ENCODE measurements around the gene CACNA1F.

Gene CACNA1F

GRCh38 chrX:49230500-49231232 is 2.5 kb downstream of the CACNA1F start:
- Histone ChIP-seq H3K27ac (ENCODE audit: low read depth, low read length, poor library complexity, severe bottlenecking) (peak overlapping the region; percentile 3), H3K4me3 (ENCODE audit: low read depth, low read length, poor library complexity, severe bottlenecking) (peak overlapping the region; percentile 54), H2AFZ (ENCODE audit: low read length) (no peak overlapping the region), H3K4me2 (ENCODE audit: low read length) (peak overlapping the region; percentile 55), H3F3A (ENCODE audit: insufficient read depth, low read length) (no peaks in the 10 kb centered on the region), H3K27me3 (ENCODE audit: insufficient read depth, low read length) (no peaks in the 10 kb centered on the region), H3K9me3 (ENCODE audit: low read length) (no peaks in the 10 kb centered on the region), H3K4me1 (ENCODE audit: insufficient read depth, low read length, severe bottlenecking) (peaks cover 20% of the 10 kb centered on the region), H4K20me1 (ENCODE audit: insufficient read depth, low read length) (no peaks in the 10 kb centered on the region), H3K9ac (ENCODE audit: low read length) (peak overlapping the region; percentile 60; the same call in 1 of the 2 replicates), H3K9me2 (ENCODE audit: low read depth, low read length) (no peaks in the 10 kb centered on the region), H3K79me2 (ENCODE audit: insufficient read depth, low read length) (no peaks in the 10 kb centered on the region), H3K36me3 (ENCODE audit: insufficient read depth, low read length) (no peaks in the 10 kb centered on the region)
- TF ChIP-seq CTCF (IDR thresholded peaks at IDR 0.05; ENCODE audit: low read length), result peak; percentile 27; the same call in 1 of the 2 replicates
- no peak for TF ChIP-seq EZH2 (IDR thresholded peaks at IDR 0.05; ENCODE audit: borderline replicate concordance, low read length)

- Histone ChIP-seq H3K4me1 (ENCODE audit: insufficient read depth, low read length, severe bottlenecking) (peaks cover 15% of the 10 kb centered on the region), H3K27me3 (ENCODE audit: insufficient read depth, low read length) (no peaks in the 10 kb centered on the region), H3K27ac (ENCODE audit: low read depth, low read length, poor library complexity, severe bottlenecking) (no peak overlapping the region), H3F3A (ENCODE audit: insufficient read depth, low read length) (no peaks in the 10 kb centered on the region), H3K9me3 (ENCODE audit: low read length) (no peaks in the 10 kb centered on the region), H3K4me2 (ENCODE audit: low read length) (no peak overlapping the region), H4K20me1 (ENCODE audit: insufficient read depth, low read length) (no peaks in the 10 kb centered on the region), H2AFZ (ENCODE audit: low read length) (no peak overlapping the region), H3K79me2 (ENCODE audit: insufficient read depth, low read length) (no peaks in the 10 kb centered on the region), H3K9ac (ENCODE audit: low read length) (no peak overlapping the region), H3K9me2 (ENCODE audit: low read depth, low read length) (no peaks in the 10 kb centered on the region), H3K36me3 (ENCODE audit: insufficient read depth, low read length) (no peaks in the 10 kb centered on the region), H3K4me3 (ENCODE audit: low read depth, low read length, poor library complexity, severe bottlenecking) (no peak overlapping the region)
- TF ChIP-seq EZH2 (IDR thresholded peaks at IDR 0.05; ENCODE audit: borderline replicate concordance, low read length) (no peak), CTCF (IDR thresholded peaks at IDR 0.05; ENCODE audit: low read length) (no peak)
Measured at GRCh38 chrX:49228185-49228584, 5.0 kb downstream of the CACNA1F start.

- no peaks in the 10 kb centered on the region for H4K20me1 ChIP-seq (ENCODE audit: insufficient read depth, low read length)
- no peak overlapping the region for H2AFZ ChIP-seq (ENCODE audit: low read length)
- TF ChIP-seq EZH2 (IDR thresholded peaks at IDR 0.05; ENCODE audit: borderline replicate concordance, low read length) (no peak), CTCF (IDR thresholded peaks at IDR 0.05; ENCODE audit: low read length) (no peak)
- no peaks in the 10 kb centered on the region for H3K9me3 ChIP-seq (ENCODE audit: low read length)
- H3K27ac ChIP-seq (ENCODE audit: low read depth, low read length, poor library complexity, severe bottlenecking), result no peak overlapping the region
- H3K9ac ChIP-seq (ENCODE audit: low read length), result no peak overlapping the region
- H3K79me2 ChIP-seq (ENCODE audit: insufficient read depth, low read length), result no peaks in the 10 kb centered on the region
- H3K4me3 ChIP-seq (ENCODE audit: low read depth, low read length, poor library complexity, severe bottlenecking), result no peak overlapping the region
- no peak overlapping the region for H3K4me2 ChIP-seq (ENCODE audit: low read length)
- peaks cover 15% of the 10 kb centered on the region for H3K4me1 ChIP-seq (ENCODE audit: insufficient read depth, low read length, severe bottlenecking)
- no peaks in the 10 kb centered on the region for H3F3A ChIP-seq (ENCODE audit: insufficient read depth, low read length)
- no peaks in the 10 kb centered on the region for H3K36me3 ChIP-seq (ENCODE audit: insufficient read depth, low read length)
- no peaks in the 10 kb centered on the region for H3K27me3 ChIP-seq (ENCODE audit: insufficient read depth, low read length)
- no peaks in the 10 kb centered on the region for H3K9me2 ChIP-seq (ENCODE audit: low read depth, low read length)
Measured at GRCh38 chrX:49227726-49228125, 5.4 kb downstream of the CACNA1F start.

Data from OCI-LY1 (cell line).